Activated CD8-positive, alpha-beta memory T cell treated with anti-CD3 and anti-CD28 coated beads, Interleukin-2, amount 50 U/mL, for 1 hour (primary cell): ENCODE measurements around the gene PCDHGA9.
"Not testable (repeated sequence)": the region's sequence is repeated elsewhere in the genome, so short reads cannot be mapped to it uniquely, and the experiment has no call there.

Experiments used
- DNase-seq: peaks from one replicate; pipeline ENCODE4 v3.0.0-alpha.2; 2020; ENCODE audit errors: extremely low read depth

The PCDHGA9 gene

GRCh38 chr5:141402553-141403243 lies at the start of gene PCDHGA9:
TSS of gene PCDHGA9 (plus strand) at chr5:141402778. CDS start at chr5:141402953, 175 bp downstream.
- no peak for DNase-seq

GRCh38 chr5:141354900-141355469 lies 47.6 kb upstream of the PCDHGA9 start, which contains the start of gene PCDHGA4:
TSS of gene PCDHGA4 (plus strand) at chr5:141355021. CDS start at chr5:141355108, 87 bp downstream.
- no peak for DNase-seq

GRCh38 chr5:141355641-141356040 lies 46.9 kb upstream of the PCDHGA9 start:
- no peak for DNase-seq

- no peak for DNase-seq
Observed at GRCh38 chr5:141356133-141356532, 46.4 kb upstream of the PCDHGA9 start.

GRCh38 chr5:141356950-141357349 lies 45.6 kb upstream of the PCDHGA9 start:
- no peak for DNase-seq

GRCh38 chr5:141359790-141360426 lies 42.7 kb upstream of the PCDHGA9 start, which contains the start of gene PCDHGB2:
TSS of gene PCDHGB2 (plus strand) at chr5:141359994. CDS start at chr5:141360136, 142 bp downstream.
- no peak for DNase-seq

- no peak for DNase-seq
Observed at GRCh38 chr5:141360685-141361084, 41.9 kb upstream of the PCDHGA9 start.

GRCh38 chr5:141362719-141363118 lies 39.9 kb upstream of the PCDHGA9 start:
- DNase-seq = no peak

GRCh38 chr5:141363952-141364660 lies 38.5 kb upstream of the PCDHGA9 start, which contains the start of gene PCDHGA5:
TSS of gene PCDHGA5 (plus strand) at chr5:141364162. CDS start at chr5:141364331, 169 bp downstream.
- DNase-seq = no peak

- no peak for DNase-seq
Observed at GRCh38 chr5:141366016-141366896, 36.3 kb upstream of the PCDHGA9 start.

- no peak for DNase-seq
Observed at GRCh38 chr5:141369994-141370848, 32.4 kb upstream of the PCDHGA9 start, which contains the start of gene PCDHGB3. TSS of gene PCDHGB3 (plus strand) at chr5:141370242. CDS start at chr5:141370395, 153 bp downstream.

GRCh38 chr5:141371572-141372475 lies 30.8 kb upstream of the PCDHGA9 start:
- DNase-seq = no peak

- no peak for DNase-seq
Observed at GRCh38 chr5:141373673-141374317, 28.8 kb upstream of the PCDHGA9 start, which contains the start of gene PCDHGA6. TSS of gene PCDHGA6 (plus strand) at chr5:141373891. CDS start at chr5:141374084, 193 bp downstream.

GRCh38 chr5:141374627-141375026 lies 28.0 kb upstream of the PCDHGA9 start:
- no peak for DNase-seq

- not testable (repeated sequence) for DNase-seq
Observed at GRCh38 chr5:141375444-141376155, 27.0 kb upstream of the PCDHGA9 start.

- DNase-seq = no peak
Observed at GRCh38 chr5:141382469-141383294, 19.9 kb upstream of the PCDHGA9 start, which contains the start of gene PCDHGA7. TSS of gene PCDHGA7 (plus strand) at chr5:141382742. CDS start at chr5:141382900, 158 bp downstream.

GRCh38 chr5:141383345-141383744 lies 19.2 kb upstream of the PCDHGA9 start:
- DNase-seq = no peak
